ENCODE data around the gene CST9L.

DNA sequence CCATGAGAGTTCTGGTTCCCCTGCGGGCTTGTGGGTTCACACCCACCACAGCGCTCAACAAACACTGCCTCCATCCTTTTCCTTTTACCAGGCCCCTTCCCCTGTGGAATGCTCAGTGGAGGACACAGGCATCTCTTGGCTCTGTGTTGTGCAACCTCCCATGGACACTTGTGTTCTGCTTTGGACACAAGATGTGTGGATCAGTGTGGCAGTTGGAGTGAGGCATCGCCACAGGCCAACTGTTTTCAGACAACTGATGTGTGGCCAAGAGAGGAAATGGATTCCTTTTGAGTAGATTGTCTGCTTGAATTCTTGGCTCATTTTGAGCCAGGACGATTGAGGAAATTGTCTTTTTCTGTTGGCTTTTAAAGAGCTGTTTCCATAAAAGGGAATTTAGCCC is 50.6 kb downstream of the CST9L start:
- TF ChIP-seq, protein P1, sequence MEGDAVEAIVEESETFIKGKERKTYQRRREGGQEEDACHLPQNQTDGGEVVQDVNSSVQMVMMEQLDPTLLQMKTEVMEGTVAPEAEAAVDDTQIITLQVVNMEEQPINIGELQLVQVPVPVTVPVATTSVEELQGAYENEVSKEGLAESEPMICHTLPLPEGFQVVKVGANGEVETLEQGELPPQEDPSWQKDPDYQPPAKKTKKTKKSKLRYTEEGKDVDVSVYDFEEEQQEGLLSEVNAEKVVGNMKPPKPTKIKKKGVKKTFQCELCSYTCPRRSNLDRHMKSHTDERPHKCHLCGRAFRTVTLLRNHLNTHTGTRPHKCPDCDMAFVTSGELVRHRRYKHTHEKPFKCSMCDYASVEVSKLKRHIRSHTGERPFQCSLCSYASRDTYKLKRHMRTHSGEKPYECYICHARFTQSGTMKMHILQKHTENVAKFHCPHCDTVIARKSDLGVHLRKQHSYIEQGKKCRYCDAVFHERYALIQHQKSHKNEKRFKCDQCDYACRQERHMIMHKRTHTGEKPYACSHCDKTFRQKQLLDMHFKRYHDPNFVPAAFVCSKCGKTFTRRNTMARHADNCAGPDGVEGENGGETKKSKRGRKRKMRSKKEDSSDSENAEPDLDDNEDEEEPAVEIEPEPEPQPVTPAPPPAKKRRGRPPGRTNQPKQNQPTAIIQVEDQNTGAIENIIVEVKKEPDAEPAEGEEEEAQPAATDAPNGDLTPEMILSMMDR (IDR thresholded peaks at IDR 0.05; ENCODE audit: poor library complexity) = no peak
- TF ChIP-seq EZH2phosphoT487 (IDR thresholded peaks at IDR 0.05; ENCODE audit: low read depth, severe bottlenecking, unreplicated experiment) (no peak), EZH2 (IDR thresholded peaks at IDR 0.05; ENCODE audit: borderline replicate concordance) (no peak)

All from hepatocyte (in vitro differentiated cells).